K562 (cell line): ENCODE data around the gene LRP2BP. TPM values are rescaled to one million over a fixed set of nuclear protein-coding genes. Genes with fewer than 3 reads are reported as not detected.

Experiments used
- DPF2 ChIP-seq: fragments of 450-650 bp; IDR thresholded peaks from 2 replicates; pipeline ENCODE4 v1.6.1; 2016
- EZH2 ChIP-seq: IDR thresholded peaks from 2 replicates; pipeline ENCODE4 v1.6.1; 2012; ENCODE audit warnings: low read depth, mild to moderate bottlenecking, inconsistent platforms, low read length, borderline replicate concordance
- FOSL1 ChIP-seq: fragments of 200-800 bp; sonication (Bioruptor generic); conservative IDR thresholded peaks from 2 replicates; pipeline ENCODE4 v1.6.1; 2016; ENCODE audit warnings: missing genetic modification characterization, missing compliant biosample characterization
- HDAC1 ChIP-seq, 2 experiments: fragments of 450-650 bp; IDR thresholded peaks; 2 replicates each; pipeline ENCODE4 v1.6.1; 2016 to 2017; ENCODE audit warnings: inconsistent platforms in 1 of 2, mild to moderate bottlenecking in 1 of 2, moderate library complexity in 1 of 2
- HDAC6 ChIP-seq: IDR thresholded peaks from 2 replicates; pipeline ENCODE4 v1.6.1; 2012; ENCODE audit warnings: low read depth, mild to moderate bottlenecking, control low read depth, inconsistent platforms, low read length, moderate library complexity
- HMBOX1 ChIP-seq: sonication (generic); IDR thresholded peaks from 2 replicates; pipeline ENCODE4 v1.6.1; 2016
- IRF2 ChIP-seq: sonication (generic); formaldehyde crosslinking; IDR thresholded peaks from 2 replicates; pipeline ENCODE4 v1.8.1; 2022; ENCODE audit warnings: mild to moderate bottlenecking, missing genetic modification reagents
- MTA2 ChIP-seq: fragments of 450-650 bp; IDR thresholded peaks from 2 replicates; pipeline ENCODE4 v1.6.1; 2016; ENCODE audit warnings: low read depth
- NFRKB ChIP-seq: fragments of 450-650 bp; IDR thresholded peaks from 2 replicates; pipeline ENCODE4 v1.6.1; 2016; ENCODE audit warnings: low read depth
- PHB ChIP-seq: fragments of 250-450 bp; sonication (Bioruptor Pico); IDR thresholded peaks from 2 replicates; pipeline ENCODE4 v1.5.0; 2021
- RB1 ChIP-seq: fragments of 450-650 bp; IDR thresholded peaks from 2 replicates; pipeline ENCODE4 v1.6.1; 2017; ENCODE audit warnings: low read depth, mild to moderate bottlenecking
- SMAD1 ChIP-seq: fragments of 150-350 bp; IDR thresholded peaks from 2 replicates; pipeline ENCODE4 v1.6.1; 2014; ENCODE audit warnings: low read length, low read depth; ENCODE audit not compliant: partially characterized antibody
- TAF7 ChIP-seq: fragments of 450-650 bp; IDR thresholded peaks from 2 replicates; pipeline ENCODE4 v1.6.1; 2016; ENCODE audit warnings: missing genetic modification characterization, missing compliant biosample characterization
- ZEB2 ChIP-seq: fragments of 450-650 bp; IDR thresholded peaks from 2 replicates; pipeline ENCODE4 v1.6.1; 2016
- ZHX1 ChIP-seq: fragments of 150-350 bp; conservative IDR thresholded peaks from 2 replicates; pipeline ENCODE4 v1.6.1; 2014; ENCODE audit warnings: low read length
- ZNF277 ChIP-seq: fragments of 250-450 bp; sonication (Bioruptor Pico); IDR thresholded peaks from 2 replicates; pipeline ENCODE4 v1.8.0; 2022; ENCODE audit warnings: inconsistent platforms, mild to moderate bottlenecking, moderate library complexity, borderline replicate concordance
- ZNF561 ChIP-seq: fragments of 450-650 bp; formaldehyde crosslinking; conservative IDR thresholded peaks from 2 replicates; pipeline ENCODE4 v1.4.0; 2020; ENCODE audit warnings: mild to moderate bottlenecking, moderate library complexity
- ZNF592 ChIP-seq: fragments of 450-650 bp; IDR thresholded peaks from 2 replicates; pipeline ENCODE4 v1.6.1; 2017; ENCODE audit warnings: antibody characterized with exemption, mild to moderate bottlenecking
- ZNF695 ChIP-seq: fragments of 450-650 bp; formaldehyde crosslinking; IDR thresholded peaks from 2 replicates; pipeline ENCODE4 v1.4.0; 2020; ENCODE audit warnings: mild to moderate bottlenecking, moderate library complexity
- ZNF780A ChIP-seq: fragments of 250-450 bp; sonication (Bioruptor Pico); IDR thresholded peaks from 2 replicates; pipeline ENCODE4 v1.5.0; 2021; ENCODE audit warnings: mild to moderate bottlenecking
- polyA plus RNA-seq, 8 experiments: library from polyadenylated mRNA; depleted of rRNA in 4 of 8; stranded (reverse) in 5 of 8; unstranded in 3 of 8; fragments of >200 nt; fragmentation: Nextera tagmentation in 2 of 8; fragmentation: Illumina TruSeq in 1 of 8; extraction: Ambion mirVana in 2 of 8; extraction: Trizol in 1 of 8; gene quantifications; 2 replicates each; pipeline versions ENCODE4 v1.2.1 to v1.2.3, GENCODE V29; 2011 to 2014; ENCODE audit warnings: inconsistent platforms in 1 of 8, missing spikeins in 1 of 8
- total RNA-seq, 7 experiments: library from RNA; depleted of rRNA in 6 of 7; stranded (reverse); fragments of >200 nt in 6 of 7; fragmentation: Illumina TruSeq in 2 of 7; extraction: Trizol in 2 of 7; gene quantifications; 2 replicates each; pipeline versions ENCODE4 v1.2.1 to v1.2.3, GENCODE V29; 2011 to 2021; ENCODE audit warnings: low replicate concordance in 1 of 7

LRP2BP gene
- total and polyA plus RNA-seq, 9 of the 15 experiments (the other 6 are each of a cell fraction or from before 2014, with no cell fraction given), result 0.42 to 2.1 (median 0.62) TPM

- no peak for TF ChIP-seq ZNF277 (CRISPR knock-in tag)
- TF ChIP-seq MTA2, result no peak
- TF ChIP-seq ZNF592, result no peak
- no peak for TF ChIP-seq ZNF780A (CRISPR knock-in tag)
- TF ChIP-seq NFRKB, result no peak
- TF ChIP-seq ZNF561 (CRISPR knock-in tag), result no peak
- no peak for TF ChIP-seq HDAC6
- no peak for TF ChIP-seq EZH2
- no peak for TF ChIP-seq ZHX1
- no peak for TF ChIP-seq SMAD1
- no peak for TF ChIP-seq FOSL1 (tag)
- peak; percentile 58; the same call in 1 of the 2 replicates for TF ChIP-seq HMBOX1
- no peak for TF ChIP-seq ZNF695
- no peak for TF ChIP-seq PHB (CRISPR knock-in tag)
- TF ChIP-seq IRF2 (CRISPR knock-in tag), result no peak
- TF ChIP-seq TAF7 (tag), result no peak
- peak; percentile 15; the same call in 1 of the 2 replicates for TF ChIP-seq RB1
- no peak for TF ChIP-seq DPF2
- TF ChIP-seq ZEB2, result 0 out of 2 replicates have a peak, but pooled peaks have one; percentile 27
- TF ChIP-seq HDAC1 (IDR thresholded peaks at IDR 0.05), result peak; percentile 78 to 83; a peak in 3 of 4 replicates
Measured at GRCh38 chr4:185396724-185397385, 1.1 kb upstream of the LRP2BP start, which contains the start of gene ANKRD37 (continued).
